ENCODE measurements around the gene CAPRIN1.
A peak's percentile ranks its signal among the peaks of the same experiment; 100 is the strongest.
"Not testable (repeated sequence)": the region's sequence is repeated elsewhere in the genome, so short reads cannot be mapped to it uniquely, and the experiment has no call there.

CAPRIN1 gene

DNA sequence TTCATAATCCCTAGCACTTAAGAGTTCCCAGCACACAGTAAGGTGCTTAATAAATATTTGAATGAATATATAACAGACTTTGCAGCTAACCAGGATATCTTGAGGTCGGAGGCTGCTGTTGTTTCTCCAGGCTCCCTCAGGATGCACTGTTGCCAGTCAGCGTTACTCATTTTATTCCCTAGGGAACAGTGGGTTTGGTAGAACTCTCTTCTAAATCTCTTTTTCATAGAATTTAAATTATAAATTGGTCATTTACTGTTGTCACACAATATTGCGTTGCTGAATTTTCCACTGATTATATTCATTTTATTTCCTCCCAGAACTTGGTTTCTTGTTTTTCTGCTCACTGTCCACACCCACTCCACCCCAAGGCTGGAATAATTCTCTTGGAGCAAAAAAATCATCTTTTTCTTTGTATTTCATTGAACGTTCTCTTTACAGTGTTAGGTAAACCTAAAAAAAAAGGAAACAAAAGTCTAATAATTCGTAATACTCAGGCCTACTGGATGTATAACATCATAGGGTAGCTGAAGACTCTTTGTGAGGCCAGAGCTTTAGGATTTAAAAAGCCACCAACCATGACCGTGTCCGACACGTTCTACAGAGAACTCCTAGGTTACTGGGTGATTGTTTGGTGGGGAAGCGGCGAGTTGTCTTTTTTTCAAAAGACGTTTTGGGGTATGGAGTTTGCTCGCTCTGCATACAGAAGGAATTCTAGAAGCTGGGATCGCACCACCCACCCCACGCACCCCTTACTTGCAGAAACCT is 766 bp upstream of the CAPRIN1 start:
- DNase-seq (ENCODE audit: low read depth), result no peak

DNA sequence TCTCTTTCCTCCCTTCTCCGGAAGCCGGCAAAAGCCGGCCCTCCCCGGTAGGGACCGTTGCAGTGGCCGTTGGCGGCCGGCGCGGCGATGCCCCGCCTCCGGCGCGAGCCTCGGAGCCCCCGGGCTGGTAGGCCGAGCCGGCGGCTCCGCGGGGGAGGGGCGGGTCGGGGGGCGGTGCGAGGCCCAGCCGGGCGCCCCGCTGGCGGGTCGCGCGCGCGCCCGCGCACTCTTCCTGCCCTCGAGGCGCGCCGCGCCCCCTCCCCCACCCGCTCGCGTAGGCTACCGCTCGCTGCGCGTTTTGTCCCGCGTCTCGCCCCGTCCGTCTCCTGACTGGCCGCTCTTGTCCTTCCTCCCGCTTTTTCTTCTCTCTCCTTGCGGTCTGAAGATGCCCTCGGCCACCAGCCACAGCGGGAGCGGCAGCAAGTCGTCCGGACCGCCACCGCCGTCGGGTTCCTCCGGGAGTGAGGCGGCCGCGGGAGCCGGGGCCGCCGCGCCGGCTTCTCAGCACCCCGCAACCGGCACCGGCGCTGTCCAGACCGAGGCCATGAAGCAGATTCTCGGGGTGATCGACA is 591 bp downstream of the CAPRIN1 start:
- DNase-seq (ENCODE audit: low read depth), result peak; percentile 85

- DNase-seq (ENCODE audit: low read depth), result peak; percentile 13
These were observed 1.2 kb downstream of the CAPRIN1 start for GRCh38 chr11:34052608-34053160.

- DNase-seq (ENCODE audit: low read depth), result peak; percentile 69
These were observed 1.7 kb downstream of the CAPRIN1 start for GRCh38 chr11:34053161-34053686.

DNA sequence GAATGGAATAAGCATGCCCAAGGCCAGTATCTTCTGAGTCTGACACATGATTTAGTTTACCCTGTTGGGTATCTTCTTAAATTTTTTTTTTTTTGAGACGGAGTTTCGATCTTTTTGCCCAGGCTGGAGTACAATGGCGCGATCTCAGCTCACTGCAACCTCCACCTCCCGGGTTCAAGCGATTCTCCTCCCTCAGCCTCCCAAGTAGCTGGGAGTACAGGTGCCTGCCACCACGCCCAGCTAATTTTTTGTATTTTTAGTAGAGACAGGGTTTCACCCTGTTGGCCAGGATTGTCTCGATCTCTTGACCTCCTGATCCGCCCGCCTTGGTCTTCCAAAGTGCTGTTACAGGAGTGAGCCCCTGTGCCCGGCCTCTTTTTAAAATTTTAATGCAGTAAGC is 2.8 kb downstream of the CAPRIN1 start:
- not testable (repeated sequence) for DNase-seq (ENCODE audit: low read depth)

DNA sequence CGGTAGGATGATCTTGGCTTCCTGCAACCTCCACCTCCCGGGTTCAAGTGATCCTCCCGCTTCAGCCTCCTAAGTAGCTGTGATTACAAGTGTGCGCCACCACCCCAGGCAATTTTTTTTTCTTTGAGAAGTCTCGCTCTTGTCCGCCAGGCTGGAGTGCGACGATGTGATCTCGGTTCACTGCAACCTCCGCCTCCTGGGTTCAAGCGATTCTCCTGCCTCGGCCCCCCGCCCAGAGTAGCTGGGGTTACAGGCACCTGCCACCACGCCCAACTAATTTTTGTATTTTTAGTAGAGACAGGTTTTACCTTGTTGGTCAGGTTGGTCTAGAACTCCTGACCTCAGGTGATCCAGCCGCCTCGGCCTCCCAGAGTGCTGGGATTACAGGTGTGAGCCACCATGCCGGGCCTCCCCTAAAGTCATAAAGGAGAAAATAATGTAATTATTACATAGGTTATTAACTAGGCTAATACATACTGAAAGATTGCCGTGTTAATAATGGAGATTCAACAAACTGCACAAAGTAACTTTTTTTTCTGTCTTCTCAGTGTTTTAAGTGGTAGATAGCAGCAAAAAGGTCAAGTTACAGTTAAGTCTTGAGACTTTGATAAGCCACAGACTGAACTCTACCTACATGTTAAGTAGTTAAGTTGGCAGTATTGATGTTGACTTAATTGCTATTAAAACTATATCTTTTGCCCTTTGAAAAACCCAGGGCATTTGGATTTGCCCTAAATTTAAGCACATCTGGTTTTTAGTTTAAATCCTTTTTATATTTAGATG is 3.9 kb downstream of the CAPRIN1 start:
- DNase-seq (ENCODE audit: low read depth), result no peak

DNA sequence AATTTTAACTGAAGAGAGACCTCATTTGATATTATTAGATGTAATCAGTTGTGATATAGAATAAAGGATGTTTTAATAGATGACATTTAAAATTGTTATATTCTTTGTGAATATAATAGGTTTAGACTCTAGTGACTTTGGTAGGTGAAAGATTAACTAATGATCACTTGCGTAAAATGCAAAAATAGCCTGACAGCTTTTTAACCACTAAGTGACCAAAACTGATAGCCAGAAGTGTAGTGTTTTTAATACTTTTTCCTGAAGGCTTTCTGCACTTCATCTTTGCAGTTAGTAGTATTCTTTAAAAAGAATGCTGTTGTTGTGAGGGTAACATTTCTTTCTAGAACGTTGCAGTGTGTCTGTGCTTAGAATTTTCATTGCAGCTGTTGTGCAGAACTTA is 5.1 kb downstream of the CAPRIN1 start:
- no peak for DNase-seq (ENCODE audit: low read depth)

GRCh38 chr11:34063061-34063795 is 11.7 kb downstream of the CAPRIN1 start:
- no peak for DNase-seq (ENCODE audit: low read depth)

DNA sequence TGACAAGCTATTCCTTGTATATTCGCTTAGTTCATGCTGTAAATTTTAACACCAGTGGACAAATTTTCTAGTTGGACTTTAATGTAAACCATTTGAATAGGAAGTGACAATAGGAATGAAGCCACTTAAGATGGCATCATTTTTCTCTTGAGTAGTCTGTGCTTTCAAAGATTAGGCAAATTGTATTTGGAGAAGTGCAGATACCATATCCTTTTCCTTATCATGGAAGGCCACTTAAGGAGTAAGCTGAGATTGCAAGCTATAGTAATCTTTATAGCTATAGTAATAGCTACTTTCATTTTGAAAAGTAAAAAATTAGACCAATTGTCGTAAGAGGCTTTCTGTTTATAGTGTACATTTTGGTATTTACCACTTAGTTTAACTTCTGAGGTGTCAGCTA is 12.8 kb downstream of the CAPRIN1 start:
- DNase-seq (ENCODE audit: low read depth), result no peak

- no peak for DNase-seq (ENCODE audit: low read depth)
These were observed 14.1 kb downstream of the CAPRIN1 start for GRCh38 chr11:34065505-34066203.

GRCh38 chr11:34066766-34067165 is 15.2 kb downstream of the CAPRIN1 start:
- not testable (repeated sequence) for DNase-seq (ENCODE audit: low read depth)

DNA sequence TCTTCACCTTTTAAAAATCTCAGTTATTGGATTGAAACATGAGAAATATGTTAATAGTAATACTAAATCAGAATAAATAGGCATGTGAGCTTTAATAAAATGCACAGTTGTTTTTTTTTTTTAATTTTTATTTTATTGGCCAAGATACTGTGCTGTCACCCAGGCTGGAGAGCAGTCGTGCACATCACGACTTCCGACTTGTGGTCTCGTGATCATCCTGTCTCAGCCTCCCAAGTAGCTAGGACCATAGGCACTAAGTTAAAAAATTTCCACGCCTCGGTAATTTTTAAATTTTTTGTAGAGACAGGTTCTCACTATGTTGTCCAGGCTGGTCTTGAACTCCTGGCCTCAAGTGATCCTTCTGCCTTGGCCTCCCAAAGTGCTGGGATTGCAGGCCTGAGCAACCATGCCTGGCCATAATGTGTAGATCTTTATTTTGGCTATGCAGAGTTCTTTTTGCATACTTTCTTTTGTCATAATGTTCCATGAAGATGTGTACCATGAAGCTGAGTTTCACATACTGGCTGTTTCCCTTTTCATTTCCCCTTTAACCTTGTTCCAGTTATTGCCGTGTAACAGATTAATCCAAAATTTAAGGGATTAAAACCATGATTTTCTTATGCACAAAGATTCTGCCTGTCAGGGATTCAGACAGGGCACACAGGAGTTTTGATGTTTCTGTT is 16.0 kb downstream of the CAPRIN1 start:
- DNase-seq (ENCODE audit: low read depth), result no peak

- DNase-seq (ENCODE audit: low read depth), result no peak
These were observed 16.6 kb downstream of the CAPRIN1 start for GRCh38 chr11:34068111-34068510.

GRCh38 chr11:34071306-34071705 is 19.8 kb downstream of the CAPRIN1 start:
- DNase-seq (ENCODE audit: low read depth), result not testable (repeated sequence)

- DNase-seq (ENCODE audit: low read depth), result no peak
These were observed 20.5 kb downstream of the CAPRIN1 start for GRCh38 chr11:34072041-34072440.

DNA sequence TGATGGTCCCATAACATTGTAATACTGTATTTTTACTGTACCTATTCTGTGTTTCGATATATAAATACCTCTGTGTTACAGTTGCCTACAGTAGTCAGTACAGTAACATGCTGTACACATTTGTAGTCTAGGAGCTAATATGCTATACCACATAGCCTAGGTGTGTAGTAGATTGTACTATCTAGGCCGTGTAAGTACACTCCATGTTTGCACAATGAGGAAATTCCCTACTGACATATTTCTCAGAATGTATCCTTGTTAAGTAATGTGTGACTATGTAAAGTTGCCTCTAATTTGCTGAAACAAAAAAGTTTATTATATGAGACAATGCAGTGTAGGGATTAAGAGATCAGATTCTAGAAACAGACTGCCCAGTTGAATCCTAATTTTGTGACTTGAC is 21.3 kb downstream of the CAPRIN1 start:
- no peak for DNase-seq (ENCODE audit: low read depth)

DNA sequence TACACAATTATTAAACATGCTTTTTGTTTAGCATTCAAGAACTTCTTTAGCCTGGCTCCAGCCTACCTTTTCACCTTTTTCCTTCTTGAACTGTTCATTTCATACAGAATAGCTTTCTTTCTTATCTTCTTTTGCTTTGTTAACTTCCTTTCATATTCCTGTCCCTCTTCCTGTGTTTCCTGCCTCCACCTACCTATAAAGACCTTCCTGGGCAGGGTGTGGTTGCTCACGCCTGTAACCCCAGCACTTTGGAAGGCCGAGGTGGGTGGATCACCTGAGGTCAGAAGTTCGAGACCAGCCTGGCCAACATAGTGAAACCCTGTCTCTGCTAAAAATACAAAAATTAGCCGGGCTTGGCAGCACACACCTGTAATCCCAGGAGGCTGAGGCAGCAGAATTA is 22.9 kb downstream of the CAPRIN1 start:
- DNase-seq (ENCODE audit: low read depth), result no peak

- DNase-seq (ENCODE audit: low read depth), result no peak
These were observed 23.8 kb downstream of the CAPRIN1 start for GRCh38 chr11:34075178-34075820.

DNA sequence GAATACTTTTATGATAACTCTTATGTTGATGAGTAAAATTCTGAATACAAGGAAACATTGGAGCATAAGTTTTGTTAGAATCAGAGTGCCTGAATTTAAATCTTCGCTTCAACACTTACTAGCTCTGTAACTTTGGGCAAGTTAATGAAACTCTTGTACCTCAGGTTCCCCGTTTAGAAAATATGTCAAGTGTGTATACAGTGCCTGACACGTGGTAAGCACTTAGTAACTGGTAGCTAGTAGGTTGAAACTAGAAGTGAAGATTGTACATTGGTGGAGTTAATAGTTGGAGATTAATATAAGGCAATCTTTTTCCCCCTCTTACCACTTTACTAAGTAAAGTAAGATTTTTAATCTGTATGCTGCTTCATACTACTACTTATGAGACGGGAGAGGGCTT is 29.1 kb downstream of the CAPRIN1 start:
- no peak for DNase-seq (ENCODE audit: low read depth)

- no peak for DNase-seq (ENCODE audit: low read depth)
These were observed 33.1 kb downstream of the CAPRIN1 start for GRCh38 chr11:34084637-34085036.

Data from activated T-helper 9 cell treated with anti-CD3 and anti-CD28 coated beads, Interleukin-2, amount 50 U/mL, for 16 hours (primary cell).